GM13977 (cell line): ENCODE data around the gene NCR3LG1.

ENCODE experiments used
- DNase-seq: peaks from one replicate; pipeline ENCODE4 v3.0.0; 2012; ENCODE audit warnings: low spot score
- CTCF ChIP-seq: IDR thresholded peaks from 2 replicates; pipeline ENCODE4 v1.5.1; 2012; ENCODE audit warnings: mild to moderate bottlenecking, control low read depth; ENCODE audit not compliant: insufficient read depth; ENCODE audit errors: extremely low read depth, missing control alignments
- in situ Hi-C: fragments of 300-500 bp; cut with MboI; formaldehyde crosslinking; loops from one replicate; pipeline ENCODE4 v1.12.0; 2022; ENCODE audit warnings: low sequenced_read_pairs, low pct_unique_long_range_greater_than_20kb, mixed read lengths, inconsistent platforms; ENCODE audit not compliant: unreplicated experiment

The NCR3LG1 gene

DNA sequence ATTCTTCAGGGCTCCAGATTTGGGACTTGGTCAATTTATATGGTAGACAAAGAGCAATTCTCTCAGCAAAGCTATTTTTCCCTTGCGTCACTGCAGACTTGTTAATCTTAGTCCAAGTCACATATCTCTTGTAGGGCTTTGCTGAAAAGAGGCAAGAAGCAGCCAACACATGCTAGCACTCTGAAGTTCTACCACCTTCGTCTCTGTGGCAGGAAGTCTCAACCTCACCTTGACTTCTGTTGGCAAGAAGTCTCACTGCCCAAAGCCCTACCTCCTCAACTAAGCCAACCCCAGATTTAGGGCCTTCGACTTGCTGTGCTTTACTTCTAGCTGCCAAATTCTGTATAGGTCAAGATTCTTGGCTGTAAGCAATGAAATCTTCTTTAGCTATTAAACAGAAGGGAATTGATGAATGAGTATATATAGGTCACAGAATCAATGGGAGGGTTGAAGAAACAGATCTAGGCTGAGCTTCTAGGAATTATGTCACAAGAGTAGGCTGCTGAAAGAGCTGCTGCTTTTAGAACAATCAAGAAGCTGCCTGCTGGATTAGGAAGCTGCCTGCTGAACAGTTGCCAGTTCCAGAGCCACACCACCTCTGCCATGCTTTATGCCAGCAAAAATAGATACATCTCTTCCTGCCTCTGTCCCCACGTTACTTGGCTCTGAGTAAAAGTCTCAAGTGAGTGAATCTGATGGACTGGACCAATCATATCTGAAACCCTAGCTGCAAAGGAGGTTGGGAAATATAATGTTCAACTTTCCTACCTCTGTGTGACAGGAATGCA, 17.6 kb upstream of the NCR3LG1 start:
- in situ Hi-C loops, result no loop called here
- DNase-seq, result no peak

DNA sequence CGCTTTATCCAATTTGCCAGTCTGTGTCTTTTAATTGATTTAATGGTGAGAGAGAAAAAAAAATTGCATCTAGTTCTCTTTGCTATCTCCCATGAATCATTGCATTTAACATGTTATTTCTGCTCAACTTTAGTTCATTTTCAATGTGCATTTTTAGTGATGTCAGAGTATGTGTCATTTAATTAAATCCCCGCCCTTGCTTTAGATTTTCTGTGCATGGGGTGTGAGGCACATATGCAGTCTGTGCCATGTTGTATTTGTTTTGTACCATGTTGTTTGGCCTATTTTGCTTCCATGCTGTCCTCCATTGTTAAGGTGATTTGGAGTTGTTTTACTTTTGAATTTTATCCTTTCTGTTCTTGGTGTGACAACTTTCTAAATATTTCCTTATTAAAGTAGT, 8.3 kb upstream of the NCR3LG1 start:
- DNase-seq, result no peak
- in situ Hi-C loops, result no loop called here
- no peak for TF ChIP-seq CTCF

More for the DNA sequence above, 17.6 kb upstream of the NCR3LG1 start:
- TF ChIP-seq CTCF, result no peak

DNA sequence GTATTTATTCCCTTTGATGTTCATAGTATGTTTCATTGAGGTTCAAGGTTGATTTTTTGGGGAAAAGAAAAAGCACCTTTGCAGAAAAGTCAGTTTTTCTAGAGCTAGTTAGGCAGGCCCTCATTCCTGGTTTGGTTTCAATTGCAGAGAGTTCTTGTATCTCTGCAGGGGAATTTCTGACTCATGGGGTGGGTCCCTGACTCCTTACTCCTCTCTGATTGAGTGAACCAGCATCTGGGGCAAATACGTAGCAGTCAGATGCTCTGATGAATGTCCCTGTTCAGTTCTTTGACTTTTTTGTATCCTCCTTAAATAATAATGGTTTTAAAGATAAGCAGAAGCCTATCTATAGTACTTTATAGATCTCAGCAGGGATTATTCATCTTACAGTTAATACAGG, 7.7 kb upstream of the NCR3LG1 start:
- no peak for DNase-seq
- no peak for TF ChIP-seq CTCF
- in situ Hi-C loops, result no loop called here

DNA sequence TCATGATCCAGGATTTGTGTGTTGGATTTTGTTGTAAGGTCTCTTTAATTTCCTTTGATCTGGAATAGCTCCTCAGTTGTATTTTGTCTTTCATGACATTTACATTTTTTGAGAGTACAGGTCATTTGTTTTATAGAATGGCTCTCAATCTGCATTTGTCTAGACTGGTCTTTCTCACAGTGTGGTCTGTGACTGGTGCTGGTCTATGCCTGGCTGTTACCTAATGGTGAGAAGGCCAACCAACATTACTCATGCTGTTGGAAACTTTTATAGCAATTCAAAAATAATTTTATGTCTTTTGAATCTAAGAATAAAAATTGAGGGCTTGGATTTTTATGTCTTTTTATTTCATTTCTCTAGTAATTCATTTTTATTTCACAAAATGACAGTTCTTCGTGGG, 3.9 kb upstream of the NCR3LG1 start:
- TF ChIP-seq CTCF, result no peak
- no peak for DNase-seq
- in situ Hi-C loops, result no loop called here

- in situ Hi-C loops, result no loop called here
- DNase-seq, result no peak
- TF ChIP-seq CTCF, result no peak
Observed at GRCh38 chr11:17350455-17351171, 987 bp upstream of the NCR3LG1 start.

GRCh38 chr11:17351172-17351509, 459 bp upstream of the NCR3LG1 start:
- in situ Hi-C loops, result no loop called here
- no peak for TF ChIP-seq CTCF
- DNase-seq, result no peak
